Epithelial cell of proximal tubule (primary cell): ENCODE measurements around the gene PIK3C2G. TPM values are rescaled to one million over a fixed set of nuclear protein-coding genes. Genes with fewer than 3 reads are reported as not detected.

Experiments used
- DNase-seq: peaks from one replicate; pipeline ENCODE4 v3.0.0-alpha.2; 2011; ENCODE audit warnings: low read depth
- H3K4me3 ChIP-seq: 2 replicates; pipeline ENCODE4 v1.5.1; 2011; ENCODE audit warnings: low read depth, mild to moderate bottlenecking, low read length
- total RNA-seq: library from RNA; depleted of rRNA; stranded (reverse); fragments of >200 nt; gene quantifications from 2 replicates; pipeline ENCODE4 v1.2.3, GENCODE V29; 2015
- TF ChIP-seq, protein P1 (sequence below): conservative IDR thresholded peaks from 2 replicates; pipeline ENCODE4 v1.5.1; 2012; ENCODE audit warnings: low read depth, mild to moderate bottlenecking, low read length

PIK3C2G gene
- total RNA-seq, 1 donor from 2014 or later = 0.12 TPM

DNA sequence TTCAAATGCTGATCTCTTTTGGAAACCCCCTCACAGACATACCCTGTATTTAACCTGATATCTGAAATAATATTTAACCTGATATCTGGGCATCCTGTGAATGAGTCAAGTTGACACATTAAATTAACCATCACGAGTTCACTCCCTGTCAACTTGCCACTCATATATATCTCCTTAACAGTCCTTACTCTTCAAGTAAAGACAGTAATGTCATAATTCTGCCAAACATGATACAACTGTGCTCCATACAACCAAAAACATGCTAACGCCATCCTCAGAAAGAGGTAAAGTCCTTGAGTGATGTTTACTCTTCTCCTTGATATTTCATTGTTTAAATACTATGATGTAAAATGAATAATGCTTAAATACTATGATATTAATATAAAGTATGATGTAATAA, 371.5 kb downstream of the PIK3C2G start:
- DNase-seq = peak; percentile 2
- H3K4me3 ChIP-seq = no peak overlapping the region
- TF ChIP-seq, protein P1, sequence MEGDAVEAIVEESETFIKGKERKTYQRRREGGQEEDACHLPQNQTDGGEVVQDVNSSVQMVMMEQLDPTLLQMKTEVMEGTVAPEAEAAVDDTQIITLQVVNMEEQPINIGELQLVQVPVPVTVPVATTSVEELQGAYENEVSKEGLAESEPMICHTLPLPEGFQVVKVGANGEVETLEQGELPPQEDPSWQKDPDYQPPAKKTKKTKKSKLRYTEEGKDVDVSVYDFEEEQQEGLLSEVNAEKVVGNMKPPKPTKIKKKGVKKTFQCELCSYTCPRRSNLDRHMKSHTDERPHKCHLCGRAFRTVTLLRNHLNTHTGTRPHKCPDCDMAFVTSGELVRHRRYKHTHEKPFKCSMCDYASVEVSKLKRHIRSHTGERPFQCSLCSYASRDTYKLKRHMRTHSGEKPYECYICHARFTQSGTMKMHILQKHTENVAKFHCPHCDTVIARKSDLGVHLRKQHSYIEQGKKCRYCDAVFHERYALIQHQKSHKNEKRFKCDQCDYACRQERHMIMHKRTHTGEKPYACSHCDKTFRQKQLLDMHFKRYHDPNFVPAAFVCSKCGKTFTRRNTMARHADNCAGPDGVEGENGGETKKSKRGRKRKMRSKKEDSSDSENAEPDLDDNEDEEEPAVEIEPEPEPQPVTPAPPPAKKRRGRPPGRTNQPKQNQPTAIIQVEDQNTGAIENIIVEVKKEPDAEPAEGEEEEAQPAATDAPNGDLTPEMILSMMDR = no peak

DNA sequence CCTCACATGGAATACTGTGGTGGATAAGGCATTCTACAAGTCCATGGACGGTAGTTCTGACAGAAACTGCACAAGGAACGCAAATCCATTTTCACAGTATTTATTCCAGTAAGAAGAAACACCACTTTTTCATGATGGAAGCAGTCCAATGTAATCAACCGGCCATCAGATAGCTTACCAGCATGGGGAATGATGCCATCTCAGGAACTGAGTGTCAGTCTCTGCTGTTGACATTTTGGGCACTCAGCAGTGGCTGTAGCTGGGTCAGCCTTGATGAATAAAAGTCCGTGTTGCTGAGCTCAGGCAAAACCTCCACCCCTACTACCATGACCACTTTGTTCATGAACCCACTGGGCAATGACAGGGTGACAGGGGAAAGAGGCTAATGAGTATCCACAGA, 373.1 kb downstream of the PIK3C2G start:
- DNase-seq = no peak
- TF ChIP-seq, protein P1 = no peak
- H3K4me3 ChIP-seq = no peak overlapping the region

DNA sequence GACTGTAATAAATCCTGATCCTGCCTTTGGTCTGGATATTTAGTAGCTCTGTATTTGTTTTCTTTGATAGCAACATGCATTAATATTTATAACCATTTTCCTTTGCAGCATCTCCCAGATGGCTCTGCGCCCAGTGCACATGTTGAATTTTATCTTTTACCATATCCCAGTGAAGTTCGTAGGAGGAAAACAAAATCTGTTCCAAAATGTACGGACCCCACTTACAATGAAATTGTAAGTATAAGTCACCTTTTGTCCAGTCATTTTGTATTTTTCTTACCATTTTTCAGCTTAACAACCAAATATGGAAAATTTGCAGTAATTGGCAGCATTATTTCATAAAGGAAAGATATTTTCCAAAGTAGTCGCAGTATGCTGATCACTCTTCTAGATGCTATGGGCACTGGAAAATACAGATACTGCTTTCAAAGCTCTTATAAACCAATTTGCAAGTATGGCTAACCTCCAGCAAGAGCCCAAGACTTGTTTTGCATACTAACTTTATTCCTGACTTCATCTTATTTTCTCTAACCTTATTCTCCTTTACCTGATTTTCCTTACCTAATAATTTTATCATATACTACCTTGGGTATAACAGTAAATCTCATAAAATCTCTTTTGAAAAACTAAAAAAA, 379.1 kb downstream of the PIK3C2G start:
- H3K4me3 ChIP-seq = no peak overlapping the region
- TF ChIP-seq, protein P1 = no peak
- no peak for DNase-seq

DNA sequence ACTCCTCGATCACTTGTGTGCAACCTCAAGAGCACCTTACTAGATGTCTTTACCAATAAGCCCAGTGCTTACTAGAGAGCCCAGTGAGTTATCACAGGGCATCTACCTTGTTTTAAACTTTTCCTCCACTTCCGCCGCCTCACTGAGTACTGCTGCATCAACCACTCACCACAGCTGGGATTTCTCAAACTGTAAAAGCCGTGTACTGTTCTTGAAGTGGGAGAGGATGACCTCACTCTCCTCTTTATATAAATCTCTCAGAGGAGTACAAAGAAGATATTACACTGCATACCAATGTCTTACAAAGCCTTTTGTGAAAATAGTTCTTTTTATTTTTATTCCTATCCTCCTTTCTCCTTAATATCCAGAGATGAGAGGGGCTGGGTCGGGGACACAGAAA, 382.4 kb downstream of the PIK3C2G start:
- no peak for DNase-seq
- no peak overlapping the region for H3K4me3 ChIP-seq
- TF ChIP-seq, protein P1 = no peak

DNA sequence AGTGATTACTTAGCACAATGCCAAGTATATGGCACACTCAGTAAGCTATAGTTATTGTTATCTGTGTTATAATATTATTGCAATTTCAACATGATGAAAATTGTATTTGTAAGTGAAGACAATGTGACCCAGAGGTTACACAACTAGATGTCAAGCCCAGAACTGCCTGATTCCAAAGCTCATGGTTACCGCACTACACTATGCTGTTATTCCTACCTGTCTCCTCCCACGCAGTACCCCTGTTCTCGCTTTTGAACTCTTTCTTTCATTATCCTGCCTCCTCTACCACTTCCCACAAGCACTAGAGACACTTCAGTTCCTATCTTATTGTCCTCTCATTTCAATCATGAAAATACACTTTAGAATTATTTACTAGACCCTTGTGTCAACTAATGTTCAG, 383.2 kb downstream of the PIK3C2G start:
- TF ChIP-seq, protein P1 = no peak
- no peak for DNase-seq
- no peak overlapping the region for H3K4me3 ChIP-seq

DNA sequence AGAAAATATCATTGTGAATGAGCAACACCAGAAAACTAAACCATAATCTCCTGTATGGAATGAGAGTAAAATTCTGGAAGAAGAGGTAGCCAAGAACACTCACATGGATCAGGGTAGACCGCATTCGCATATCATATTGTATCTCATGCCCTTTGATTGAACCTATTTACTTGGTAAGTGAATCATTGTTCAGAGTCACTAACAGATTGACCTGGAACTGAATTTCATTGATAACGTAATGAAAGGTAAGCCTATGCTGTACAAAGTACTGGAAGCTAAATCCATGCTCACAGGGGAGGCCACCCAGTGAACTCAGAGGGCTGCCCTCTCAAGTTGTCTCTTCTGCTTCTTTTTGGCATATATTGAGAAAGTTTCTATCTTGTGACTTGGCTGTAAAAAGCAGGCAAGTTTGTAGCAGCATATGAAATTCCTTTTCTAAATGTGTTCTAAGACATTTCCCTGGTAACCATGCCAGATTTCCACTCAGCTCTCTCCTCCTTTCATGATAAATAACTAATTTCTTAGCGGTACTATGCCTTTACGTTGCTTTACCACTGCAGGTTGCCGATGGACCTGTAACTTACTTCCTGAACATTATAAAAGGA, 385.1 kb downstream of the PIK3C2G start:
- DNase-seq = no peak
- TF ChIP-seq, protein P1 = no peak
- no peak overlapping the region for H3K4me3 ChIP-seq

DNA sequence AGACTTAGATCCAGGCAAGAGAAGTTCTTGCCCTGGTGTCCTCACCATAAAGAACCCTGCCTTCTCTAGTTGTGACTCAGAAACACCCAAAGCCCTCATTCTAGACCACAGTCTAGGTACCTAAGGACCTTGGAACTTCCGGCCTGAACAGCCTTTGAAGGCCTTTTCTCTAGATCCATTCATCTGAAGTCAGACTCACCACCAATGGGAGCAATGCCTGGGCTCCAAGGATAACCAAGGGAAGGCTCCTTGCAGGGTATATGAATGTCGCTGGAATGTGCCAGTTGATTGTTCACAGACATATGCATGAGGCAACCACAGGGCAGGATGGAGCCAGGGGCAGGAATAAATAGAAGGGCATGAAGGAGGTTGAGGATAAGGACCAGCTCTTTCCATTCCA, 390.2 kb downstream of the PIK3C2G start:
- DNase-seq = no peak
- H3K4me3 ChIP-seq = no peak overlapping the region
- TF ChIP-seq, protein P1 = no peak
